Measurements from ENCODE around the gene TRIM63.

The TRIM63 gene

DNA sequence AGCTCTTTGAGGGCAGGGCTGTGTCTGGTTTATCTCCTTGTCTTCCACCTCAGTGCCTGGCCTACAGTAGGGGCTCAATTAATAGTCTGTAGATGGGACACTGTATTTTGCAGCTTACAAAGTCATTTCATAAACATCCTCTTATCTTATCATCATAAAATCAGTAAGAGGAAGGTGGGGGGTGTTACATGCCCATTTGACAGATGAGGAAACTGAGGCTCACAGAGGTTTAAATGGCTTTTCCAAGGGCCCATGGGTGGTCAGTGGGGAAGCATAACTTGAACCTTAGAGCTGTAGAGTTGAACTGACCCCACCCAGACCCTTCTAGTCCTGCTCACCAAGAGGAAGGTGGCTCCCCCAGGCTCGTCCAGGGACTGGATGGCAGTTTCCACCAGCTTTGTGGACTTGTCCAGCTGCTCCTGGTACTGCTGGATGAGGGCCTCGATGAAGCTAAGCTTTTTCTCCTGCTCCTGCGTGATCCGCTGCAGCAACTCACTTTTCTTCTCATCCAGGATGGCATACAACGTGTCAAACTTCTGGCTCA, 9.3 kb downstream of the TRIM63 start:
- no peak for DNase-seq (ENCODE audit: low read depth in 1 of 2, low spot score in 1 of 2)

- DNase-seq (ENCODE audit: low read depth in 1 of 2, low spot score in 1 of 2): no peak
Observed at GRCh38 chr1:26057189-26057588, 10.2 kb downstream of the TRIM63 start.

DNA sequence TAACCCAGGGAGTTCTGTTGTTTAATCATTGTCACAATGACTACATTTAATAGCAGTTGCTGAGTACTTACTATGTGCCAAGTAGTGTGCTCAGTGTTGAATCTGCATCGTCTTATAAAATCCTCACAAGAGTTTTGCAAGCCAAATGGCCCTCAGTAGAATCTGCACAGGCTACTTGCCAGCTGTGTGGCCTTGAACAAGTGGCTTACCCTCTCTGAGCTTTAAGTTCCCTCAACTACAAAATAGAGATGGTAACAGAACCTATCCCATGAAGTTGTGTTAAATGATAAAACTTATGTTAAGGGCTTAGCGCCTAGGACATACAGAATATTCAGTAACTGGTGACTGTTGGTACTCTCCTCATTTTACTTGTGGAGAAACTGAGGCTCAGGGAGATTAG, 12.4 kb downstream of the TRIM63 start:
- no peak for DNase-seq (ENCODE audit: low read depth in 1 of 2, low spot score in 1 of 2)

- DNase-seq (ENCODE audit: low read depth in 1 of 2, low spot score in 1 of 2): no peak
Observed at GRCh38 chr1:26053718-26054560, 13.5 kb downstream of the TRIM63 start.

DNA sequence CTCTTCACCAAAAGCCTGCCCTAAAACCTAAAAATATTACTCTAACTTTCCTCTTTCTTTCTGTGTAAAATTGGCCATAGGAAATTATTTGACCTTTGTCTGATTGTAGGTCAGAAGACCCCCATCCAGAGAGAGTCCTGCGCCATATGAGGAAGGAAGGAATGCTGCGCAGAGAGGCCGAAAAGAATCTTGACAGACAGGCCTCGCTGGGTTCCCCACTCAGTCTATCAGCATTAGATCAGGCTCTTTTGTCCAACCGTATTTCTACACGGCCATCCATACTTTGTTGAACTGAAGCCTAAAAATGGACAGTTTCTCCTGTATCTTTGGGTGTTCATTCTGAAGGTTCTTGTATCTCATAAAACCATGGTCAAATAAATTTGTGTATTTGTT, 17.2 kb downstream of the TRIM63 start:
- DNase-seq (ENCODE audit: low read depth in 1 of 2, low spot score in 1 of 2): no peak

- no peak for DNase-seq (ENCODE audit: low read depth in 1 of 2, low spot score in 1 of 2)
Observed at GRCh38 chr1:26049531-26050247, 17.7 kb downstream of the TRIM63 start.

DNA sequence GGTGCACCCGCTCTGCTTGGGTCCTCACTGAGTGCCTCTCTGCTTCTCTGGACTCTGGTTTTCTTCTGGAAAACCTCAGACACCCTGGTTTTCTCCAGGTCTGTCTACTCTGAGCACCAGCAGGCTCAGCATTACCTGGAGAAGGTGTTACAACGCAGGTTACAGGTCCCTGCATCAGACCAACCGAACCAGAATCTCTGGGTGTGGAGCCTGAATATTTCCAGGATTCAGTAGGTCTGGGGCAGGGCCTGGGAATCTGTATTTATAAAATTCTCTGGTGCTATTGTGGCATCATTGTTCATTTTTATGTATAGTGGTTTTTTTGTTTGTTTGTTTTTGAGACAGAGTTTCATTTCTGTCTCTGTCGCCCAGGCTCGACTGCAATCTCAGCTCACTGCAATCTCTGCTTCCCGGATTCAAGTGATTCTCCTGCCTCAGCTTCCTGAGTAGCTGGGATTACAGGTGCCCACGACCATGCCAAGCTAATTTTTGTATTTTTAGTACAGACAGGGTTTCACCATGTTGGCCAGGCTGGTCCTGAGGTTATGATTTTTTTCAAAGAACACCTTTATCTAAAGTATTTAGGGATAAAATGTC, 20.1 kb downstream of the TRIM63 start:
- no peak for DNase-seq (ENCODE audit: low read depth in 1 of 2, low spot score in 1 of 2)

GRCh38 chr1:26046246-26047095, 21.0 kb downstream of the TRIM63 start:
- no peak for DNase-seq (ENCODE audit: low read depth in 1 of 2, low spot score in 1 of 2)

DNA sequence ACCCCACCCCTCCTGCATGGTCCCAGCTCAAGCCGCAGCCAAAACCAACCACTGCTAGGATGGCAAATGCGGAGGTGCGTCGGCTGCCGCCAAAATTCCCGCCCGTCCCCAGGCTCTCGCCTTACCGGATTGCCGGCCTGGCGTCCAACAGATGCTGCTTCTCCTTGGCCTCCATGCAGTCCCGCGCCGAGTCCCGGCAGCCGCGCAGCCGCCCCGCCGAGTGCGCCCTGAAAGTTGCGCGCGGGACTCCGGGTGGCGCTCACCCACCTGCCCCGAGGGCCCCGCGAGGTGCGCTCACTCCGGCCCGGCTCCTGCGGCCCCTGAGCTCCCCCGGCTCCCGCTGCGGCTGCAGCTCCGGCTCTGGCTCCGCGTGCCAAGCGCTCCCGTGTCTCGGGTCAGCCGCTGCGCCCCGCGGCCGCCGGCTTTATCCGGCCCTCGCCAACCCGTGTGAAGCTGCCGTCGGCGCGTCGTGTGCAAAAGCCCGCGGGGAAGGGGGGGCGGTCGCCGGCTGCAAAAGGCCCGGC, 21.6 kb downstream of the TRIM63 start, which contains the start of gene SLC30A2:
TSS of gene SLC30A2 (minus strand) at position 397 of the 524 bp plus-strand sequence. CDS start at position 175, 222 bp downstream.
- DNase-seq (ENCODE audit: low read depth in 1 of 2, low spot score in 1 of 2): no peak

DNA sequence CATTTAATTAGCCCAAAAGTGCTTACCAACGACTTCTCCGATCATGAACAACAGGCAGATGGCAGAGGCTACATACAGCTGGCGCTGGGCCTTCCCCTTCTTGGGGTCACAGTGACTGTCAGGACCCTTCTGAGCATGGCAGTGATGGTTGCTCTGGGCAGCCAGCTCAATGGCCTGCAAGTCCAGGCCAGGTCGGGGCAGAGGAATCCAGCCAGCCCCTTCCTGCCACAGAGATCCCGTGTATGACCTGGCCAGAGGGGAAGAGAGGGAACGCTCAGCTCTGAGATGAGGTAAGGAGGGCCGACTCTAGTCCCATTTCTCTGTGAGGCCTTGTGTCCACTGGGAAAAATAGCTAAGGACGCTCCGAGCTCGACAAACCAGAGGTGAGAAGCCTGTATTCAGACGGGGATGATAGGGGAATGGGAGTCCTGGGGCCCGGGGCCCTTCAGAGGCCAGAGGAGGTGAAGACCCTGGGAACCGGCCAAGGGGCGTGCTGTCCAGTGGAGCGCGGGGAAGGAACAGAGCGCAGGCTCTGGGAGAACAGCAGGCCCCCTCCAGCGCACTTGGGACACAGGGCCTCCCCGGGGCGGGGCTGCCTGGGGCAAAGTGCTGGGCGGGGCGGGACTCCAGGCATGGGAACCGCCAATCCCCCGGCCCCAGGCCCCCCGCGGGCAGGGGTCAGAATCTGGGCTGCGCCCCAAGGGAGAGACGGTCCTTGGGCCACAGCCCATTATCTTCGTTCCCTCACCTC, 22.3 kb downstream of the TRIM63 start:
- no peak for DNase-seq (ENCODE audit: low read depth in 1 of 2, low spot score in 1 of 2)

GRCh38 chr1:26044414-26044813, 23.0 kb downstream of the TRIM63 start:
- DNase-seq (ENCODE audit: low read depth in 1 of 2, low spot score in 1 of 2): no peak

GRCh38 chr1:26043765-26044164, 23.7 kb downstream of the TRIM63 start:
- no peak for DNase-seq (ENCODE audit: low read depth in 1 of 2, low spot score in 1 of 2)

DNA sequence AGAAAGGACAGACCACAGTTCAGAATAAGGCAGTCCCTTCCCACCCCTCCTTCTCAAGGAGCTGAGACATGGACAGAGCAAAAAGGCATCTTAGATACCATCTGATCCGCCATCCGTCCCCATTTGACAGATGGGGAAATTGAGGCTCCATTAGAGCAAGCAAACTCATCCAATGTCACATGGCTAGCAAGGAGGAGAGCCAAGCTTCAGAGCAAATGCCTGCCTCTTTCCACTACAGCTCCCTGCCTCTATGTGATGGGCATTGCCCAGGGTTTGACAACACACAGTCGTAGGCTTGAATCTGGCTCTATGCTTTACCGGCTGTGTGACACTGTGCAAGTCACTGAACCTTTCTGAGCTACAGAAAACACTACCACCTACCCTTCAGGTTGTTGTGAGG, 25.5 kb downstream of the TRIM63 start:
- DNase-seq (ENCODE audit: low read depth in 1 of 2, low spot score in 1 of 2): no peak

GRCh38 chr1:26041401-26041800, 26.0 kb downstream of the TRIM63 start:
- DNase-seq (ENCODE audit: low read depth in 1 of 2, low spot score in 1 of 2): no peak

GRCh38 chr1:26038904-26039303, 28.5 kb downstream of the TRIM63 start:
- no peak for DNase-seq (ENCODE audit: low read depth in 1 of 2, low spot score in 1 of 2)

DNA sequence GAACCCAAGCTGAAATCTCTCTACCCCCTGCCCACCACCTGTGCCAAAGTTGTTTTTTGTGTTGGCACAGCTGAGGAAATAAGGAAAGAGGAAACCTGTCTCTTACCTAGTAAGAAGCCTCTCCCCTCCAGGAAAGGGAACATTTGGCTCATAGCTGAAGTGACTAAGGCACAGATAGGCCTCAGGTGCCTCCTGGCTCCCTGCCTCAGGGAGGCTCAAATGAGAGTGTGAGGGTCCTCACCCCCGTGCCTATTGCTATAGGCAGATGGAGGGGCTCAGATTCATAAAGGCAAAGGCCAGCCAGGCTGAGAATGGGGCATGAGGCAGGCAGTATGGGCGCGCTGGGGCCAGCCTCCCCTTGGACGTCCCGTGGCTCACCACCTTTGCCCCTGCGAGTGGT, 29.0 kb downstream of the TRIM63 start:
- no peak for DNase-seq (ENCODE audit: low read depth in 1 of 2, low spot score in 1 of 2)

DNA sequence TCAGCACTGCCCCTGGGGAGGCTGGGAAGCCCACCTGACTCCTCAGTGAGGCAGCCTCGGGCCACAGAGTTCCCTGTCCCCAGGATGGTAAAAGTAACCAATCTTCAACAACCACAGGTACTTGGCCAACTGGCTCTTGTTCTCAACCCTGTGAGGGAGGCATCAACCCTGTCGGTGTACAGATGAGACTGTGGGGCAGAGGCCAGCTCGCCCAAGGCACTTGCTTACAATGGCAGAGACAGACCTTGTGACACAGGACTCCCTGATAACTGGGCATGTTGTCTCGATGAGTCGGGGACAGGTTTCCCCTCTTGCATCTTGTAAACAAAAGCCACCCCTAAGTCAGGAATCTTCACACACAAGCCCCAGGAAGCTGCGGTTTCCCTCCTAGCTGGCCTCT, 29.5 kb downstream of the TRIM63 start:
- DNase-seq (ENCODE audit: low read depth in 1 of 2, low spot score in 1 of 2): no peak

DNA sequence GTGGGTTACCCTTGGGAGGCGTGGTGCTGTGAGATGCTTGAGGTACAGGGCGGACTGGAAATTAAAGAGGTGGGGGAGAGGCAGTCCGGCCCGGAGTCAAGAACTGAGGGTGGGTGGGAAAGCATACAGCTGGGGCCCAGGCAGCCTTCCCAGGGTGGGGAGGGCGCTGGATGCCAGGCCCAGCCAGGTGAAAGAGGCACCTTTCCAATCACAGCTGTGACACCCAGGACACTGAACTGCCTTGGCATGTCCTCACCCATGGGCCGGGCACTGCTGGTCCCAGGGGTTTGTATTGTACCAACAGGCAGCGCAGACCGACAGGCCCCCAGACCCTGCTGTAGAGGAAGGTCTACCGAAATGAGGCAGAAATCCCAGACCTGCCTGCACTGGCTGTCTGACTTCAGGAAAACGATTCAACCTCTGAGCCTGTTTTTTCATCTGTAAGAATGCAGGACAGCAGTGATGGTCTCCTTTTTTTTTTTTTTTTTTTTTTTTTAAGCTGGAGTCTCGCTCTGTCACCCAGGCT, 30.6 kb downstream of the TRIM63 start:
- DNase-seq (ENCODE audit: low read depth in 1 of 2, low spot score in 1 of 2): no peak

GRCh38 chr1:26035959-26036755, 31.3 kb downstream of the TRIM63 start:
- DNase-seq (ENCODE audit: low read depth in 1 of 2, low spot score in 1 of 2): peak; percentile 58 to 72

All from stimulated activated CD4-positive, alpha-beta T cell treated with anti-CD3 and anti-CD28 coated beads, Interleukin-15, amount 100 ng/mL, for 1 hour (primary cell).